ENCODE data around the gene CCPG1. TPM values are rescaled to one million over a fixed set of nuclear protein-coding genes. Genes with fewer than 3 reads are reported as not detected.

CCPG1 gene
- total and polyA plus RNA-seq, 2 of the 13 experiments (the other 11 are each of a cell fraction or from before 2014, with no cell fraction given) = 16.1 to 19.5 TPM

DNA sequence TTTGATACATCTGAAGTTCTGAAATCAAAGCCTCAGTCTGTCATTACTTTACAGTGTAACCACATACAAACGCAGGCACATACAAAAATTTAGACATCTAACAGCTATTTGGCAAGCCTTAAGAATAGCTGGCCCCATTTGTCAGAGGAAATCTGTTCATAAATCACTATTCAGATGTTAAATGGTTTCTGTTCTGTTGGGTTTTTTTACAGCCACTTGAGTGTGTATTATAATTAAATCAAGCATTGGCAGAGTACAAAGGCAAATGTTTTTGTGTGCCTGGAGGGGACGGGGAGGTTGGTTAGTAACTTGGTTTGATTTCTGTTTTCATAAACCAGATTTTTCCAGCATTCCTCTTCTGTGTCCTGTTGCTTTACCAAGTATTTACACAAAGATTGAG, 65.0 kb downstream of the CCPG1 start (continued):
- TF ChIP-seq KDM5A (IDR thresholded peaks at IDR 0.05; ENCODE audit: borderline replicate concordance, low read length) (no peak), NR1H2 (CRISPR knock-in tag; IDR thresholded peaks at IDR 0.05; ENCODE audit: borderline replicate concordance, low read depth) (no peak), PAX8 (CRISPR knock-in tag; IDR thresholded peaks at IDR 0.05; ENCODE audit: borderline replicate concordance) (no peak)

DNA sequence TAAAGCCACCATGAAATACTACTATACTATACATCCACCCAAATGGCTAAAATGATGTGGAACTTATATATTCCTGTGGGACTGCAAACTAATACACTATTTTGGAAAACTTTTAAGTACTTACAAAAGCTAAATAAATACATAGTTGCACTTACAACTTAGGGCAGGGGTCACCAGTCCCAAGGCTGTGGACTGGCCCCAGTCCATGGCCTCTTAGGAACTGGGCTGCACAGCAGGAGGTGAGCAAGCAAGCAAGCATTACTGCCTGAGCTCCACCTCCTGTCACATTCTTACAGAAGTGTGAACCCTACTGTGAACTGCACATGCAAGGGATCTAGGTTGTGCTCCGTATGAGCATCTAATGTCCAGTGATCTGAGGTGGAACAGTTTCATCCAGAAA, 71.0 kb downstream of the CCPG1 start:
- H4K20me1 ChIP-seq (ENCODE audit: insufficient read depth, low read length) = no peaks in the 10 kb centered on the region
- H3K4me3 ChIP-seq (replicated peaks in 1 of 3; ENCODE audit: insufficient read depth in 1 of 3, low read depth in 2 of 3, low read length in 3 of 3) = no peak overlapping the region
- no peaks in the 10 kb centered on the region for H3K4me1 ChIP-seq (ENCODE audit: insufficient read depth, low read length)
- BruUV-seq (replicated peaks) = no TSS peak
- TF ChIP-seq HDAC2 (CRISPR knock-in tag; IDR thresholded peaks at IDR 0.05) = no peak
- no peak for TF ChIP-seq SKIL (CRISPR knock-in tag; IDR thresholded peaks at IDR 0.05; ENCODE audit: borderline replicate concordance)
- TF ChIP-seq KDM5A (IDR thresholded peaks at IDR 0.05; ENCODE audit: borderline replicate concordance, low read length) = no peak
- no peak for TF ChIP-seq ZNF501 (CRISPR knock-in tag; IDR thresholded peaks at IDR 0.05)
- no peak for TF ChIP-seq MYNN (CRISPR knock-in tag; IDR thresholded peaks at IDR 0.05; ENCODE audit: low read depth)
- no peak for TF ChIP-seq XBP1 (CRISPR knock-in tag; IDR thresholded peaks at IDR 0.05)
- TF ChIP-seq ZNF251 (CRISPR knock-in tag; IDR thresholded peaks at IDR 0.05) = no peak
- no peak for TF ChIP-seq ZNF550 (CRISPR knock-in tag; IDR thresholded peaks at IDR 0.05; ENCODE audit: borderline replicate concordance)
- TF ChIP-seq ZC3H4 (CRISPR knock-in tag; IDR thresholded peaks at IDR 0.05; ENCODE audit: borderline replicate concordance) = no peak
- TF ChIP-seq SNAPC4 (CRISPR knock-in tag; IDR thresholded peaks at IDR 0.05) = no peak
- no peak for TF ChIP-seq ZNF709 (CRISPR knock-in tag; IDR thresholded peaks at IDR 0.05)
- no peak for TF ChIP-seq ZNF224 (CRISPR knock-in tag; IDR thresholded peaks at IDR 0.05)
- no peak overlapping the region for H3K27ac ChIP-seq (ENCODE audit: extremely low read length, insufficient read depth, low read length)
- H3K27me3 ChIP-seq (ENCODE audit: control insufficient read depth in 1 of 2, insufficient read depth in 2 of 2, low read length in 2 of 2) = no peaks in the 10 kb centered on the region
- H3K4me2 ChIP-seq (ENCODE audit: low read depth, low read length) = no peak overlapping the region
- H2AFZ ChIP-seq (ENCODE audit: low read length) = no peak overlapping the region
- WGBS (ENCODE audit: low lambda C conversion rate) = no CpG with 5 or more reads among the region's 1 CpG
- FAIRE-seq (no peak), ATAC-seq (no peak), DNase-seq (ENCODE audit: low spot score) (no peak)
- in situ Hi-C loops (cut with HindIII; ENCODE audit: extremely low pct_ligation_motif_present, low pct_unique_long_range_greater_than_20kb) (no loop called here), intact Hi-C loops (cut with micrococcal nuclease; ENCODE audit: unreplicated experiment) (no loop called here)
- H3K9ac ChIP-seq (ENCODE audit: insufficient read depth, low read depth, low read length) = no peak overlapping the region
- H3K79me2 ChIP-seq (ENCODE audit: insufficient read depth, low read length) = no peaks in the 10 kb centered on the region
- no peaks in the 10 kb centered on the region for H3K9me3 ChIP-seq (ENCODE audit: low read length)
- ChIA-PET CTCF (ENCODE audit: low intra/inter-chr PET ratio, low total read pairs) (no interaction called here), POLR2A (no interaction called here)
- H3K36me3 ChIP-seq (replicated peaks in 1 of 2; ENCODE audit: control insufficient read depth in 1 of 2, insufficient read depth in 2 of 2, low read length in 2 of 2) = peaks cover 0 to 17% of the 10 kb centered on the region in 2 experiments; a peak in 2 of 5 replicates

Measured in HepG2 (cell line).